HepG2 (cell line): ENCODE results near the gene LONP1. TPM values are rescaled to one million over a fixed set of nuclear protein-coding genes. Genes with fewer than 3 reads are reported as not detected.
"Not testable (repeated sequence)": the region's sequence is repeated elsewhere in the genome, so short reads cannot be mapped to it uniquely, and the experiment has no call there.

Experiments
- ATAC-seq: fragments of 200-7000 bp; cut with Tn5 transposase; 3 replicates; pipeline ENCODE4 v1.9.1; 2020; ENCODE audit warnings: mild to moderate bottlenecking, moderate library complexity
- BruUV-seq: library from RNA; stranded (reverse); fragments of 400-500 nt; replicated peaks from 2 replicates; lab custom pipeline; 2021; lab: Mats Ljungman, UMichigan
- CTCF ChIA-PET: fragments of 300-600 bp; formaldehyde crosslinking; extraction: SDS; loops from one replicate; lab custom pipeline; 2021; ENCODE audit warnings: low total read pairs, inconsistent platforms, low intra/inter-chr PET ratio; lab: Yijun Ruan, JAX
- POLR2A ChIA-PET: fragments of 350-600 bp; sonication (Branson Sonifier 250); formaldehyde crosslinking; loops from one replicate; lab custom pipeline; 2020; ENCODE audit warnings: antibody characterized with exemption, inconsistent platforms; lab: Yijun Ruan, JAX
- DNase-seq: peaks from one replicate; pipeline ENCODE4 v3.0.0-alpha.2; 2015; ENCODE audit warnings: low spot score
- FAIRE-seq: peaks from 3 replicates; lab custom pipeline; 2011; peaks lifted over from hg19 to GRCh38; lab: Jason Lieb, UNC
- H2AFZ ChIP-seq: one replicate; pipeline ENCODE4 v1.6.1; 2011; ENCODE audit warnings: low read length, inconsistent platforms
- H3K27ac ChIP-seq: fragments of 300-600 bp; 3 replicates; pipeline ENCODE4 v1.8.0; 2011; ENCODE audit warnings: mixed run types, mild to moderate bottlenecking, mixed read lengths, low read length, inconsistent platforms; ENCODE audit not compliant: insufficient read depth; ENCODE audit errors: extremely low read length
- H3K27me3 ChIP-seq, 2 experiments: fragments of 200-600 bp in 1 of 2; 2 replicates in 1 of 2; 3 replicates in 1 of 2; pipeline versions ENCODE4 v1.6.0 to v1.8.0; 2011; ENCODE audit warnings: low read length in 2 of 2, mild to moderate bottlenecking in 2 of 2, moderate library complexity in 2 of 2, inconsistent platforms in 1 of 2; ENCODE audit not compliant: insufficient read depth in 2 of 2, control insufficient read depth in 1 of 2
- H3K36me3 ChIP-seq, 2 experiments: fragments of 200-600 bp in 1 of 2; replicated peaks in 1 of 2; 2 replicates in 1 of 2; 3 replicates in 1 of 2; pipeline versions ENCODE4 v1.5.1 to v1.8.0; 2011; ENCODE audit warnings: low read length in 2 of 2, inconsistent platforms in 1 of 2; ENCODE audit not compliant: insufficient read depth in 2 of 2, control insufficient read depth in 1 of 2
- H3K4me1 ChIP-seq: 2 replicates; pipeline ENCODE4 v1.5.1; 2012; ENCODE audit warnings: low read length, inconsistent platforms; ENCODE audit not compliant: insufficient read depth
- H3K4me2 ChIP-seq: 2 replicates; pipeline ENCODE4 v1.6.0; 2011; ENCODE audit warnings: low read depth, low read length, inconsistent platforms
- H3K4me3 ChIP-seq, 3 experiments: fragments of 200-600 bp in 1 of 3; sonication (generic), shearing (Covaris generic) in 1 of 3; replicated peaks in 1 of 3; 2 replicates each; pipeline ENCODE4 v1.5.1; 2011 to 2016; ENCODE audit warnings: low read length in 3 of 3, inconsistent platforms in 2 of 3, low read depth in 2 of 3, mild to moderate bottlenecking in 2 of 3, control low read depth in 1 of 3, mixed read lengths in 1 of 3; ENCODE audit not compliant: insufficient read depth in 1 of 3
- H3K79me2 ChIP-seq: one replicate; pipeline ENCODE4 v1.6.1; 2011; ENCODE audit warnings: low read length, inconsistent platforms; ENCODE audit not compliant: insufficient read depth
- H3K9ac ChIP-seq: 2 replicates; pipeline ENCODE4 v1.6.0; 2011; ENCODE audit warnings: mild to moderate bottlenecking, low read depth, low read length, inconsistent platforms; ENCODE audit not compliant: insufficient read depth
- H3K9me3 ChIP-seq: 2 replicates; pipeline ENCODE4 v1.5.1; 2012; ENCODE audit warnings: mild to moderate bottlenecking, low read length
- H4K20me1 ChIP-seq: 2 replicates; pipeline ENCODE4 v1.6.0; 2011; ENCODE audit warnings: inconsistent platforms, mild to moderate bottlenecking, low read length, moderate library complexity; ENCODE audit not compliant: insufficient read depth
- CEBPB ChIP-seq: IDR thresholded peaks from 2 replicates; pipeline ENCODE4 v1.6.1; 2011; ENCODE audit warnings: low read depth, low read length, improper control_type of control experiment, borderline replicate concordance
- CEBPG ChIP-seq: IDR thresholded peaks from 2 replicates; pipeline ENCODE4 v1.6.1; 2016
- CREBL2 ChIP-seq: sonication (generic); formaldehyde crosslinking; IDR thresholded peaks from 2 replicates; pipeline ENCODE4 v1.8.1; 2023; ENCODE audit warnings: missing genetic modification reagents, mild to moderate bottlenecking, borderline replicate concordance
- RFX1 ChIP-seq: fragments of 450-650 bp; IDR thresholded peaks from 2 replicates; pipeline ENCODE4 v1.6.1; 2017
- WGBS: methylation state at CpG from one replicate; pipeline ENCODE4 v1.1.6; 2017; ENCODE audit warnings: low lambda C conversion rate; 5-methylcytosine and 5-hydroxymethylcytosine counted together
- in situ Hi-C: cut with HindIII; loops from 2 replicates; pipeline ENCODE4 v1.10.0; 2017; ENCODE audit warnings: low pct_unique_long_range_greater_than_20kb; ENCODE audit not compliant: extremely low pct_ligation_motif_present
- intact Hi-C: fragments of 100-400 bp; cut with micrococcal nuclease; formaldehyde crosslinking; loops from one replicate; pipeline ENCODE4 v1.10.0; 2022; ENCODE audit not compliant: unreplicated experiment
- polyA plus RNA-seq, 8 experiments: library from polyadenylated mRNA; depleted of rRNA in 3 of 8; stranded (reverse) in 7 of 8; unstranded in 1 of 8; fragments of >200 nt; fragmentation: Illumina TruSeq in 4 of 8; extraction: Trizol in 4 of 8; gene quantifications; 2 replicates each; pipeline versions ENCODE4 v1.2.1 to v1.2.3, GENCODE V29; 2011 to 2016; ENCODE audit warnings: low read depth in 4 of 8, missing spikeins in 1 of 8, mixed read lengths in 1 of 8; ENCODE audit not compliant: insufficient read depth in 1 of 8
- total RNA-seq, 5 experiments: library from RNA; depleted of rRNA; stranded (reverse); fragments of >200 nt; fragmentation: Illumina TruSeq; extraction: Trizol; gene quantifications; 2 replicates each; pipeline ENCODE4 v1.2.3, GENCODE V29; 2016; ENCODE audit warnings: low read depth in 1 of 5

Gene LONP1
- total and polyA plus RNA-seq, 2 of the 13 experiments (the other 11 are each of a cell fraction or from before 2014, with no cell fraction given): 59.5 to 76.8 TPM

- Histone ChIP-seq H3K9ac (no peak overlapping the region), H3K36me3 (no peaks in the 10 kb centered on the region), H3K4me1 (peaks cover 13% of the 10 kb centered on the region), H3K27me3 (peaks cover 1 to 7% of the 10 kb centered on the region in 2 experiments; a peak in 1 of 5 replicates), H3K27ac (no peak overlapping the region), H3K9me3 (no peaks in the 10 kb centered on the region), H4K20me1 (no peaks in the 10 kb centered on the region), H3K79me2 (no peaks in the 10 kb centered on the region), H3K4me2 (peak overlapping the region; percentile 27; the same call in 1 of the 2 replicates), H2AFZ (no peak overlapping the region), H3K4me3 (no peak overlapping the region)
- ChIA-PET POLR2A (interaction anchor here (1.0 kb wide), 1 partner anchor 20 kb away, joined by 4 read pairs; no protein-coding TSS in a partner anchor), CTCF (no interaction called here)
- FAIRE-seq: no peak
- TF ChIP-seq CREBL2 (CRISPR knock-in tag) (no peak), CEBPB (peak; percentile 89), RFX1 (peak; percentile 32; the same call in 1 of the 2 replicates), CEBPG (CRISPR knock-in tag) (peak; percentile 68)
- in situ Hi-C loops (no loop called here), intact Hi-C loops (no loop called here)
- BruUV-seq: no TSS peak
- WGBS: 31% methylated on average over 6 of the region's 8 CpGs
- ATAC-seq: peak; percentile 66; the same call in 2 of the 3 replicates
- no peak for DNase-seq
Measured at GRCh38 chr19:5738423-5738822, 18.5 kb upstream of the LONP1 start.

GRCh38 chr19:5733172-5733571, 13.2 kb upstream of the LONP1 start:
- POLR2A ChIA-PET, H4K20me1 ChIP-seq: not testable (repeated sequence)

More at GRCh38 chr19:5733172-5733571, 13.2 kb upstream of the LONP1 start:
- FAIRE-seq, H3K9ac ChIP-seq, H2AFZ ChIP-seq, ATAC-seq, intact Hi-C loops, DNase-seq, H3K4me3 ChIP-seq, BruUV-seq, H3K36me3 ChIP-seq, H3K27ac ChIP-seq, H3K79me2 ChIP-seq, in situ Hi-C loops, H3K9me3 ChIP-seq, H3K27me3 ChIP-seq, CTCF ChIA-PET, H3K4me2 ChIP-seq, H3K4me1 ChIP-seq: not testable (repeated sequence)
- WGBS: 51% methylated on average over 2 of the region's 2 CpGs
